Activated B cell treated with CpG ODN at 0.5 μM for 24 hours (primary cell): ENCODE measurements around the gene FBXL13. TPM values are rescaled to one million over a fixed set of nuclear protein-coding genes. Genes with fewer than 3 reads are reported as not detected.

ENCODE experiments used
- ATAC-seq: fragments of 200-7000 bp; cut with Tn5 transposase; one replicate; pipeline ENCODE4 v1.10.0; 2021; ENCODE audit warnings: low read depth, mild to moderate bottlenecking, moderate library complexity
- CTCF ChIA-PET: fragments of 350-600 bp; sonication (Branson Sonifier 250); formaldehyde crosslinking; loops from one replicate; lab custom pipeline; 2021; ENCODE audit warnings: antibody characterized with exemption; lab: Charles Lee
- POLR2A ChIA-PET: fragments of 350-600 bp; sonication (Branson Sonifier 250); formaldehyde crosslinking; loops from one replicate; lab custom pipeline; 2021; ENCODE audit warnings: antibody characterized with exemption; lab: Charles Lee
- DNase-seq: peaks from one replicate; pipeline ENCODE4 v3.0.0; 2022
- H3K27ac Mint-ChIP-seq: one replicate; pipeline ENCODE4 v1.8.0; 2020; ENCODE audit warnings: mixed read lengths
- H3K27me3 Mint-ChIP-seq: one replicate; pipeline ENCODE4 v1.8.0; 2021; ENCODE audit warnings: mixed read lengths
- H3K36me3 Mint-ChIP-seq: one replicate; pipeline ENCODE4 v1.8.0; 2021; ENCODE audit warnings: low read depth, mixed read lengths
- H3K4me1 Mint-ChIP-seq: one replicate; pipeline ENCODE4 v1.8.0; 2021; ENCODE audit warnings: mixed read lengths
- H3K4me3 Mint-ChIP-seq: one replicate; pipeline ENCODE4 v1.8.0; 2020; ENCODE audit warnings: mild to moderate bottlenecking, mixed read lengths
- H3K9me3 Mint-ChIP-seq: one replicate; pipeline ENCODE4 v1.8.0; 2020; ENCODE audit warnings: mixed read lengths
- intact Hi-C: fragments of 100-400 bp; cut with micrococcal nuclease; formaldehyde crosslinking; loops from one replicate; pipeline ENCODE4 v1.15.1; 2024
- total RNA-seq: library from RNA; stranded (reverse); gene quantifications from 2 replicates; pipeline ENCODE4 v1.2.3, GENCODE V29; 2022
- TF ChIP-seq, protein P1 (sequence below): fragments of 200-600 bp; IDR thresholded peaks from one replicate; pipeline ENCODE4 v1.8.0; 2022; ENCODE audit warnings: antibody characterized with exemption, mild to moderate bottlenecking

The FBXL13 gene
- total RNA-seq, 1 donor from 2014 or later: 2.9 TPM

DNA sequence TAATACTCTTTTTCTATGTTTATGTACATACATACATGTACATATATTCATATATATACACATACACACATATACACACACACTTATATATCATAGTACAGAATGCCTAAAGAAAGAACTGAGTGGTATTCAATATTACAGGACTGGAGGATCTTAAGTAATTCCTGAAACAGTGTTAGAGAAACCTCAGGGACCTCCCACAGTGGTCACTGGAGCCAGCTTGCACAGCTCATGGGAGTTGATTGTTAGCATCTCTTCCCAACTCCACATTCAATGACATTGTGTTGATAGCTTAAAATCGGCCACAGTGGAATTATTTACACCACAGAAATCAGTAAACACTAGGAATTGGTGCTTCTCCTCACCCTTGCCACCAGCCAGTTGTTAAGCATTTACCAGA is 155.8 kb downstream of the FBXL13 start:
- ATAC-seq: no peak
- TF ChIP-seq, protein P1, sequence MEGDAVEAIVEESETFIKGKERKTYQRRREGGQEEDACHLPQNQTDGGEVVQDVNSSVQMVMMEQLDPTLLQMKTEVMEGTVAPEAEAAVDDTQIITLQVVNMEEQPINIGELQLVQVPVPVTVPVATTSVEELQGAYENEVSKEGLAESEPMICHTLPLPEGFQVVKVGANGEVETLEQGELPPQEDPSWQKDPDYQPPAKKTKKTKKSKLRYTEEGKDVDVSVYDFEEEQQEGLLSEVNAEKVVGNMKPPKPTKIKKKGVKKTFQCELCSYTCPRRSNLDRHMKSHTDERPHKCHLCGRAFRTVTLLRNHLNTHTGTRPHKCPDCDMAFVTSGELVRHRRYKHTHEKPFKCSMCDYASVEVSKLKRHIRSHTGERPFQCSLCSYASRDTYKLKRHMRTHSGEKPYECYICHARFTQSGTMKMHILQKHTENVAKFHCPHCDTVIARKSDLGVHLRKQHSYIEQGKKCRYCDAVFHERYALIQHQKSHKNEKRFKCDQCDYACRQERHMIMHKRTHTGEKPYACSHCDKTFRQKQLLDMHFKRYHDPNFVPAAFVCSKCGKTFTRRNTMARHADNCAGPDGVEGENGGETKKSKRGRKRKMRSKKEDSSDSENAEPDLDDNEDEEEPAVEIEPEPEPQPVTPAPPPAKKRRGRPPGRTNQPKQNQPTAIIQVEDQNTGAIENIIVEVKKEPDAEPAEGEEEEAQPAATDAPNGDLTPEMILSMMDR: no peak
- POLR2A ChIA-PET: no interaction called here
- CTCF ChIA-PET: no interaction called here
- Mint-ChIP-seq H3K4me1 (no peaks in the 10 kb centered on the region), H3K4me3 (no peak overlapping the region), H3K27ac (no peak overlapping the region), H3K27me3 (no peaks in the 10 kb centered on the region), H3K9me3 (no peaks in the 10 kb centered on the region), H3K36me3 (no peaks in the 10 kb centered on the region)
- DNase-seq: no peak
- intact Hi-C loops: no loop called here

DNA sequence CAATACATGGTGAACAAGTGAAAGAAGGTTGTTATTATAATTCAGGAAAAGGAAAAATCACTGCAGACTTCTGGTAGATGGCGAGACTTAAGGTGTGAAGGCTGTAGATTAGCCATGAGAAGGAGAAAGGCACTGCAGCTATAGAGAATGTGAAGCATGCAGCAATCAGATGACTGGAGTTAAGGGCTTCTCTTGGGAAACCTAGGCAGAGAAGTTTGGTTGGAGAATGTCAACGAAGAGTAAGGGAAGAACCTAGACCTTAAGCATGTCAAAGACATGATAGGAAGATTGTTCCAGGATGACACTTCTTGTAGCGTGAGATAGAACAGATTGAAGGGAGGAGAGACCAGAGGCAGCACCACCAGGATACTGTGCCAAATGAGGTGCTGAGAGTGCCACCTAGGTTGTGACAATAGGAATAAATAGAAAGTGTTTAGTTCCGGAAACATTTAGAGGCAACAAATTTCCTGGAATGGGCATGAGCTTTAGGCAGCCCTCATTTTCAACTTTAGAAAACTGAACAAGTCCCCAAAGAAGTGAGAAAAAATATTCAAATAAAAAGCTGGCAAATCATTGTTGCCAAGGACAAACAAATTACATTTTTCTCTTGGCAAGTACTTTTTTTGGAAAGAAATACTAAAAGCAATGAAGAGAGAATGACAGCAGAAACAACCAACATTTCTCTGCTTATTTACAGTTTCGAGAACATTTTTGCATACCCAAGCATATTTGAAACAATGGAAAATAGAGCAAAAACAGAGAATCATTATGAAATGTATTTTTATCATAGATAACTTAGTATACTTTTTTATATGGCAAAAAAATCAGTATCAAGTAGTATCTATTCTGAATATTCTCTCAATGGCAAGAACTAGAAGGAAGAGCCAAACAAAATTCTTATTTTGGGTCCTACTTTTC is 156.9 kb downstream of the FBXL13 start:
- no peaks in the 10 kb centered on the region for H3K9me3 Mint-ChIP-seq
- no peaks in the 10 kb centered on the region for H3K27me3 Mint-ChIP-seq
- ChIA-PET POLR2A (no interaction called here), CTCF (no interaction called here)
- peaks cover 3% of the 10 kb centered on the region for H3K4me1 Mint-ChIP-seq
- TF ChIP-seq, protein P1: no peak
- no peak for ATAC-seq
- intact Hi-C loops: no loop called here
- H3K4me3 Mint-ChIP-seq: no peak overlapping the region
- no peaks in the 10 kb centered on the region for H3K36me3 Mint-ChIP-seq
- H3K27ac Mint-ChIP-seq: no peak overlapping the region
- no peak for DNase-seq

DNA sequence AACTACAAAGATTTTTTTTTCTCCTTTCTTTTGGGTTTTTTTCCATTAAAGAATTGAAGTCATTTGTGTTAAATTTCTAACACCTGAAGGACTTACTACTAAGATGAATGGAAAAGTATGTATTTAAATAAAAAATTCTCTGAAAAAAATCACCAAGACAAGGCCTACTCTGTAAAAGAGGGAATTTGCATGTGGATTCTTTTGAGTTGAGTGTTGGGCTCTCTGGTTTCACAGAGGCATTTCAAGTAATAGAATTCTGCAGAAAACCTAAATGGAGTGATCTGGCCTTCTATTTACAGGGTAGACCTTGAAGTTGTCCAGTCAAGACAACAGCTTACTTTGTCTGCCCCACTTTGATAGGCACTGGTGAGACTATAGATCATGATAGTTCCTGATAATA is 157.7 kb downstream of the FBXL13 start:
- Mint-ChIP-seq H3K4me3 (no peak overlapping the region), H3K4me1 (peaks cover 4% of the 10 kb centered on the region), H3K36me3 (no peaks in the 10 kb centered on the region), H3K27me3 (no peaks in the 10 kb centered on the region), H3K27ac (no peak overlapping the region), H3K9me3 (no peaks in the 10 kb centered on the region)
- ChIA-PET POLR2A (no interaction called here), CTCF (no interaction called here)
- intact Hi-C loops: no loop called here
- TF ChIP-seq, protein P1: no peak
- no peak for DNase-seq
- no peak for ATAC-seq

DNA sequence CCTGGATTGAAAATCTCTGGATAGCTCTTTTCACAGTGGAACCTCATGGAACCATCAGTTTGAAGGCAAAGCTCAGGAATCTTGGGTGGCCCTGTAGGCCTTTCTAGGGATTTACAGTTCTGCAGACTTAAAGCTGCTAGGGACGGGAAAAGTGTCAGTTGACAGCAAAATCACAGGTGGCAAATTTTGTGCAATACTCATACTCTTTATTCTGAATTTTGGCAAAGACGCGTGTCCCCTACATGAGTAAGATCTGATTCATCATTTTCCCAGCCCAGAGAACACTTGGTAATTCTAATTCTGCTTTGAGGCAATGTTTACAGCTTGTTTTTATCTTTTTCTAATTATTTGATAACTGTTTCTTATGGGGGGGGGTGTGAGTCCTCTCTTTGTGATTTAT is 158.2 kb downstream of the FBXL13 start:
- ATAC-seq: no peak
- intact Hi-C loops: no loop called here
- TF ChIP-seq, protein P1: no peak
- no peaks in the 10 kb centered on the region for H3K27me3 Mint-ChIP-seq
- POLR2A ChIA-PET: no interaction called here
- CTCF ChIA-PET: no interaction called here
- no peaks in the 10 kb centered on the region for H3K9me3 Mint-ChIP-seq
- no peak overlapping the region for H3K27ac Mint-ChIP-seq
- no peak for DNase-seq
- H3K4me1 Mint-ChIP-seq: peaks cover 4% of the 10 kb centered on the region
- no peaks in the 10 kb centered on the region for H3K36me3 Mint-ChIP-seq
- no peak overlapping the region for H3K4me3 Mint-ChIP-seq

DNA sequence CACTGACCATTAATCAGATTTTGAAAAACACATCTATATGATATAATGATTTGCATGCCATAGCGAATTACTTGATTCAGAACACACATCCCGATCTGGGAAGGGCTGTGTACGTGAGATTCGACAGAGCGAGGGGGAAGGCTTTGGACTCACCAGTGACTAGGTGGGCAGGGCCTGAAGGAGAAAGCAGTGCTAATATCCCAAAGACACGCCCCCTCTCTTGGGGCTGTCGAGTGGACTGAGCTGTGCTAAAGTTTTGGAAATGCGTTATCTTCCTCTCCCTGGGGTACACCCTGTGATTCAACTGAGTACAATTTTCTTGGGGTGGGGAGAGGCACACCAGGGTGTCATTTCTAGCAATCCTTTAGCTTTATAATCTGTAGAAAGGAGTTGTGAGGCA is 160.0 kb downstream of the FBXL13 start:
- no peaks in the 10 kb centered on the region for H3K36me3 Mint-ChIP-seq
- H3K27me3 Mint-ChIP-seq: no peaks in the 10 kb centered on the region
- CTCF ChIA-PET: no interaction called here
- intact Hi-C loops: no loop called here
- no peak overlapping the region for H3K4me3 Mint-ChIP-seq
- DNase-seq: no peak
- H3K4me1 Mint-ChIP-seq: peaks cover 4% of the 10 kb centered on the region
- no peak for ATAC-seq
- TF ChIP-seq, protein P1: no peak
- no peaks in the 10 kb centered on the region for H3K9me3 Mint-ChIP-seq
- POLR2A ChIA-PET: no interaction called here
- no peak overlapping the region for H3K27ac Mint-ChIP-seq
